PC-9 (cell line): ENCODE results near the gene MB21D2.

Source experiments
- CTCF ChIP-seq: fragments of 200-600 bp; sonication (generic); conservative IDR thresholded peaks from 2 replicates; pipeline ENCODE4 v1.6.1; 2017; ENCODE audit warnings: mixed run types, antibody characterized with exemption, mild to moderate bottlenecking, moderate library complexity
- EZH2 ChIP-seq: fragments of 200-600 bp; sonication (generic); IDR thresholded peaks from 2 replicates; pipeline ENCODE4 v1.8.0; 2017; ENCODE audit warnings: antibody characterized with exemption, low read depth

DNA sequence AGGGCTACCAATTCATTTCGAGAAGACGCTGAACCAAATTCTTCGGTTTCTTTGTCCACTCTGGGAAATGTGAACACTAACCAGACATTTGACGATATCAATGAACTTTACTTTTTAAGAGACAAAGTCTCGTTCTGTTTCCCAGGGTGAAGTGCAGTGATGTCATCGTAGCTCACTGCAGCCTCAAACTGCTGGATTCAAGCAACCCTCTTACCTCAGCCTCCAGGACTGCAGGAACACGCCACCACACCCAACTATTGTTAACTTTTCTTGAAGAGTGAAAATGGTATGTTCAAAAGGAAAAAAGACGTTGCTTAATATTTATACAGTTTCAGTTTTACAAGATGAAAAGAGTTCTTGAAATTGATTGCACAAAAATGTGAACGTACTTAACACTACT lies 30.6 kb downstream of the MB21D2 start:
- TF ChIP-seq CTCF (no peak), EZH2 (no peak)
